RWPE2 (cell line): ENCODE measurements around the gene WNK3.

Source experiments
- ATAC-seq: fragments of 200-7000 bp; cut with Tn5 transposase; 3 replicates; pipeline ENCODE4 v1.9.1; 2021; ENCODE audit warnings: low read depth
- DNase-seq: peaks from one replicate; pipeline ENCODE4 v3.0.0-alpha.2; 2020; ENCODE audit warnings: low spot score
- H3K27ac ChIP-seq: fragments of 450-650 bp; 2 replicates; pipeline ENCODE4 v1.5.1; 2017; ENCODE audit warnings: mild to moderate bottlenecking; ENCODE audit not compliant: poor library complexity, severe bottlenecking
- H3K27me3 ChIP-seq: fragments of 250-450 bp; sonication (Bioruptor Pico); 2 replicates; pipeline ENCODE4 v1.5.1; 2021; ENCODE audit warnings: mild to moderate bottlenecking, moderate library complexity; ENCODE audit not compliant: insufficient read depth, poor library complexity, severe bottlenecking
- H3K36me3 ChIP-seq: fragments of 250-450 bp; sonication (Bioruptor Pico); 2 replicates; pipeline ENCODE4 v1.5.1; 2020; ENCODE audit warnings: low read depth, mild to moderate bottlenecking, moderate library complexity
- H3K4me1 ChIP-seq: fragments of 250-450 bp; sonication (Bioruptor Pico); 2 replicates; pipeline ENCODE4 v1.5.1; 2021; ENCODE audit warnings: mild to moderate bottlenecking, moderate library complexity; ENCODE audit not compliant: insufficient read depth, poor library complexity, severe bottlenecking
- H3K4me3 ChIP-seq: fragments of 250-450 bp; sonication (Bioruptor Pico); 2 replicates; pipeline ENCODE4 v1.5.1; 2021; ENCODE audit warnings: mild to moderate bottlenecking, moderate library complexity; ENCODE audit not compliant: severe bottlenecking
- H3K9me3 ChIP-seq: fragments of 250-450 bp; sonication (Bioruptor Pico); 2 replicates; pipeline ENCODE4 v1.5.1; 2021; ENCODE audit warnings: mild to moderate bottlenecking, moderate library complexity; ENCODE audit not compliant: severe bottlenecking
- CTCF ChIP-seq: fragments of 450-650 bp; IDR thresholded peaks from one replicate; pipeline ENCODE4 v1.5.1; 2017; ENCODE audit warnings: mild to moderate bottlenecking, moderate library complexity; ENCODE audit not compliant: poor library complexity, severe bottlenecking

Gene WNK3

GRCh38 chrX:54230435-54231148, 127.3 kb downstream of the WNK3 start:
- H3K27me3 ChIP-seq, result no peaks in the 10 kb centered on the region
- no peak for TF ChIP-seq CTCF
- no peak overlapping the region for H3K27ac ChIP-seq
- no peaks in the 10 kb centered on the region for H3K4me1 ChIP-seq
- no peaks in the 10 kb centered on the region for H3K36me3 ChIP-seq
- H3K9me3 ChIP-seq, result no peaks in the 10 kb centered on the region
- DNase-seq (no peak), ATAC-seq (no peak)
- H3K4me3 ChIP-seq, result no peak overlapping the region

- DNase-seq (no peak), ATAC-seq (no peak)
- Histone ChIP-seq H3K36me3 (no peaks in the 10 kb centered on the region), H3K27me3 (no peaks in the 10 kb centered on the region), H3K4me3 (no peak overlapping the region), H3K9me3 (no peaks in the 10 kb centered on the region), H3K27ac (no peak overlapping the region), H3K4me1 (no peaks in the 10 kb centered on the region)
- no peak for TF ChIP-seq CTCF
Observed at GRCh38 chrX:54223581-54223980, 134.3 kb downstream of the WNK3 start.

GRCh38 chrX:54213603-54214002, 144.2 kb downstream of the WNK3 start:
- TF ChIP-seq CTCF, result no peak
- Histone ChIP-seq H3K27me3 (no peaks in the 10 kb centered on the region), H3K36me3 (no peaks in the 10 kb centered on the region), H3K27ac (no peak overlapping the region), H3K9me3 (no peaks in the 10 kb centered on the region), H3K4me3 (no peak overlapping the region), H3K4me1 (no peaks in the 10 kb centered on the region)
- DNase-seq (no peak), ATAC-seq (no peak)

GRCh38 chrX:54208531-54208930, 149.3 kb downstream of the WNK3 start:
- TF ChIP-seq CTCF, result no peak
- no peak overlapping the region for H3K27ac ChIP-seq
- no peaks in the 10 kb centered on the region for H3K36me3 ChIP-seq
- no peak for ATAC-seq
- no peaks in the 10 kb centered on the region for H3K27me3 ChIP-seq
- no peak for DNase-seq
- no peaks in the 10 kb centered on the region for H3K9me3 ChIP-seq
- no peaks in the 10 kb centered on the region for H3K4me1 ChIP-seq
- no peak overlapping the region for H3K4me3 ChIP-seq

GRCh38 chrX:54198262-54198661, 159.6 kb downstream of the WNK3 start:
- H3K36me3 ChIP-seq, result no peaks in the 10 kb centered on the region
- no peaks in the 10 kb centered on the region for H3K9me3 ChIP-seq
- ATAC-seq (no peak), DNase-seq (no peak)
- H3K27me3 ChIP-seq, result no peaks in the 10 kb centered on the region
- TF ChIP-seq CTCF, result no peak
- H3K4me1 ChIP-seq, result no peaks in the 10 kb centered on the region
- no peak overlapping the region for H3K27ac ChIP-seq
- no peak overlapping the region for H3K4me3 ChIP-seq
